ENCODE measurements around the gene SLC4A7.

- no peak for TF ChIP-seq POLR2A (IDR thresholded peaks at IDR 0.05; ENCODE audit: low read length)
- TF ChIP-seq GATA1 (IDR thresholded peaks at IDR 0.05; ENCODE audit: low read depth, low read length), result no peak
Observed at GRCh38 chr3:27376109-27376772, 107.9 kb downstream of the SLC4A7 start.

All from erythroblast (primary cell).